NCI-H1436 (cell line): ENCODE measurements around the gene PI4K2B.
"Not testable (repeated sequence)": the region's sequence is repeated elsewhere in the genome, so short reads cannot be mapped to it uniquely, and the experiment has no call there.

ENCODE experiments used
- DNase-seq: peaks from one replicate; lab custom pipeline; 2025; lab: John Stamatoyannopoulos, UW

Gene PI4K2B

GRCh38 chr4:25242195-25242594 lies 8.4 kb downstream of the PI4K2B start:
- not testable (repeated sequence) for DNase-seq

- no peak for DNase-seq
Measured at GRCh38 chr4:25245181-25245580, 11.3 kb downstream of the PI4K2B start.

GRCh38 chr4:25246680-25247611 lies 13.1 kb downstream of the PI4K2B start:
- no peak for DNase-seq

GRCh38 chr4:25248875-25249274 lies 15.0 kb downstream of the PI4K2B start:
- DNase-seq = not testable (repeated sequence)

- not testable (repeated sequence) for DNase-seq
Measured at GRCh38 chr4:25249494-25249893, 15.7 kb downstream of the PI4K2B start.

- DNase-seq = no peak
Measured at GRCh38 chr4:25252230-25253070, 18.6 kb downstream of the PI4K2B start.

GRCh38 chr4:25253071-25253445 lies 19.2 kb downstream of the PI4K2B start:
- no peak for DNase-seq

GRCh38 chr4:25253786-25254185 lies 20.0 kb downstream of the PI4K2B start:
- not testable (repeated sequence) for DNase-seq

GRCh38 chr4:25258980-25259578 lies 25.2 kb downstream of the PI4K2B start:
- DNase-seq = no peak

GRCh38 chr4:25271866-25272265 lies 38.0 kb downstream of the PI4K2B start:
- DNase-seq = no peak

- no peak for DNase-seq
Measured at GRCh38 chr4:25280210-25280609, 46.4 kb downstream of the PI4K2B start.

GRCh38 chr4:25283948-25284347 lies 50.1 kb downstream of the PI4K2B start:
- no peak for DNase-seq

GRCh38 chr4:25284466-25284865 lies 50.6 kb downstream of the PI4K2B start:
- DNase-seq = no peak

GRCh38 chr4:25290490-25291067 lies 56.7 kb downstream of the PI4K2B start:
- DNase-seq = no peak

- no peak for DNase-seq
Measured at GRCh38 chr4:25291158-25291733, 57.4 kb downstream of the PI4K2B start.

- DNase-seq = no peak
Measured at GRCh38 chr4:25297528-25298242, 63.9 kb downstream of the PI4K2B start.

GRCh38 chr4:25299476-25300203 lies 65.8 kb downstream of the PI4K2B start:
- DNase-seq = no peak

GRCh38 chr4:25301471-25301870 lies 67.6 kb downstream of the PI4K2B start:
- DNase-seq = no peak

GRCh38 chr4:25302626-25303025 lies 68.8 kb downstream of the PI4K2B start:
- DNase-seq = no peak

GRCh38 chr4:25303578-25303977 lies 69.7 kb downstream of the PI4K2B start:
- no peak for DNase-seq
